Activated CD8-positive, alpha-beta memory T cell treated with anti-CD3 and anti-CD28 coated beads for 4 hours (primary cell): Measurements from ENCODE around the gene WNK2.
"Not testable (repeated sequence)": the region's sequence is repeated elsewhere in the genome, so short reads cannot be mapped to it uniquely, and the experiment has no call there.

ENCODE experiments used
- DNase-seq, 2 donors: peaks; one replicate each; pipeline ENCODE4 v3.0.0-alpha.2; 2020; ENCODE audit warnings: low read depth in 2 of 2

The WNK2 gene

DNA sequence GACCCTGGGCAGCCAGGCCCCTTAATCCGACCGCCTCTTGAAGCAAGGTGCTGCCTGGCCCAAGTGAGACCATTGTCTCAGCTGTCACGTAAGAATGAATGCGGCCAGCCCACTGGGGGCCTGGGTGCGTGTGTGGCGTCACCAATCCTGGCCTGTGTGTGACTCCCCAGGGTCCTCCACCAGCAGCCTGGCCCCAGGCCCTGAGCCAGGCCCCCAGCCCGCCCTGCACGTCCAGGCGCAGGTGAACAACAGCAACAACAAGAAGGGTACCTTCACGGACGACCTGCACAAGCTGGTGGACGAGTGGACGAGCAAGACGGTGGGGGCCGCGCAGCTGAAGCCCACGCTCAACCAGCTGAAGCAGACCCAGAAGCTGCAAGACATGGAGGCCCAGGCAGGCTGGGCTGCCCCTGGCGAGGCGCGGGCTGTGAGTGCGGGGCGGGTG lies 124.2 kb downstream of the WNK2 start:
- DNase-seq: no peak

DNA sequence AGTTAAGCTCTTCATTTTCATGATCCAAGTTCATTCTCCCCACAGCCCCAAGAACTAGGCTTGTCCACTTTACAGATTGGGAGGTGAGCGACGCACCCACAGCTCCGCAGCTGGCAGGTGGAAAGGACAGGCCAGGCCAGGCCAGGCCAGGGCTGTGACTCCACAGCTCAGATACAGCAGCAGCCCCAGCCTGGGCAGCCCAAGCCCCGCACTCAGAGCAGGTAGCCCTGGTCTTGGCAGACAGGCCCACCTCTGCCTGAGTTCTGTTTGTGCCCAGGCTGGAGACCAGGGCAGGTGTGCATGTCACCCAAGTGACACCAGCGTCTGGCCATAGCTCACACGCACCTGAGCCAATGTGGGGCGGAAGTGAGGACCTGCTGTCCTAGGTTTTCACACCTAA lies 124.7 kb downstream of the WNK2 start:
- DNase-seq: no peak

DNA sequence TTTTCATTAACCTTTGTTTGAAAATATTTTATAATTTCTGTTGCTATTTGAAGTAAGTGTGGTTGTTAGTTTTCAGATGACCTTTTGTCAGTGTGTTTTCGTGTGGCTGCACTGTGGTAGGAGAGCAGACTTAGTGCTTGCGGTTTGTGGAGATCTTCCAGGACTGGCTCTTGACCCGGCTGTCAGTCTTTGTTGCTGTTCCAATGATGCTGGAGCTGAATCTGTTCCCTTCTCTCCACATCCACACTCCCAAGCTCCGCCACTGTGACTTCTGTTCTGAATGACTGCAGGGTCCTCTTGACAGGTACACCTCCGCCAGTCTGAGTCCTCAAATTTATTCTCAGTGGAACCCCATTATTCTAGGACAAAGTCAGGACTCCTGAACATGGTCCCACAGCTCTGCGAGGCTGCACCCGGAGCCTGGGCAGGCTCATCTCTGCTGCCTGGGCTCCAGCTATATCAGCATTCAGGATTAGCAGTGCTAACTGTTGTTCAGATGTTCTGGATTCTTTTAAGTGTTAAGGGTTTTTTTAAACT lies 126.0 kb downstream of the WNK2 start:
- DNase-seq: no peak

DNA sequence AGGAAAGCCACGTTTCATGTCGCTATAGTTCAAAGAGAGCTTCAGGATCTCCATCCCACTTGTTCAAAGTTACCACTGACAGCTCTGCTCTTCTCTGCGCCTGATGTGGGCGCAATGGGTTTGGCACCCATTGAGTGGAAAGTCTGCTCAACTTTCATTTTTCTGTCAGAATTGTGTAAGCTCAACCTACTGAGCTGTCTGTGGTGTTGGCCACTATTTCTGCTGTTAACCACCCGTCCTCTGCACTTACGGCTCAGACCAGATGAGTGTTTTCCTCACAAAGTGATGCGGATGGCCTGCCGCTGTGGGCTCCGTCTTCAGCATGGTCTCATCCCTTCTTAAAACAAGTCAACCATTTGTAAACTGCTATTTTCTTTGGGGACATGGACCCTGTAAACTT lies 131.2 kb downstream of the WNK2 start:
- no peak for DNase-seq

DNA sequence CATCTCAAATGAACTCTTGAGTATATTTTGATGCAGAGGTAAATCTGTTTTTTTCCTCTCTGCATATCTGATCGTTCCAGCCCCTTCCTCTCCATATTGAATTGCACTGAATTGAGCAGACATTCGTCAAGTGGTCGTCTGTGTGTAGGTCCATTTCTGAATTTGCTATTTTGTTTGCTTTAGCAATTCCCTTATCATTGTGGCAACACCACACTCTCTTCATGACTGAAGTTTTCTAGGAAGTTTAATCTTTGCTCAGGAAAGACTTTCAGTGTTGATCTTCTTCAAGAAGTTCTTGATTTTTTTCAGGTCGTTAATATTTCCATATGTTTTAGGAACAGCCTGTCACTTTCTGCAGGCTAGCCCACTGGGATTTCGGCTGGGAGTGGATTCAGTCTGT lies 132.0 kb downstream of the WNK2 start:
- DNase-seq: no peak

DNA sequence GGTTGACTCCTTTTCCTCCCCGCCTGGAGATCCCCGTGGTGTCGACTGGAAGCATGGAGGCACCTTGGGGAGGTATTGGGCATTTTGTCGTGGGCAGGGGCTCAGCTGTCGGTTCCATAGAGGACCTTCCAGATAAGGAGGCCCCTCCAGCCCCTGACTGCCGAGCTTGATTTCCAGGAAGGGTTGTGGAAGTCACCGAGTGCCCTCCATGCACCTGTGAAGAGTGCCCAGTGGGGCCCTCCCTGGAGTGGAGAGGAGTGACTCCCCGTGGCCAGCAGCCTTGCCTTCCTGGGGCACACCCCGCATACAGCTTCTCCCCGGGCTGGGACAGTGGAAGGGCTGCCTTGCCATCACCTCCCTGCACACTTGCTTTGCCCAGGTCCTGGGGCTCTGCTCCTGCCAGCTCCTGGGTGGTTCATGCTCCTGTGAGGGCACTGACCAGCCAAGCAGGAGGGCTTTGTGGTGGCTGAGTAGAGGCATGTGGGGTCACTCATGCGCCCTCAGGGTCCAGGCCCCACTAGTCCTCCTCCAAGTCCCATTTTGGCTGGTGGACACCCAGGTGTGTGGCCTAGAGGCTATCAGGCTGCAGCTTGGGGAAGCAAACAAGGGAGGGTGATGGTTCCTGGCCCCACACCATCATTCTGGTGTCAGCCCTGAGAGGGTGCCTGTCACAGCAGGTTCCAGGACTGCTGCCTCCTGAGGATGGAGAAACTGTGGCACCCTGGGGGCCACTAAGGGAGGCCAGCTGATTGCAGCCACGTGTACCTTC lies 133.0 kb downstream of the WNK2 start:
- no peak for DNase-seq

DNA sequence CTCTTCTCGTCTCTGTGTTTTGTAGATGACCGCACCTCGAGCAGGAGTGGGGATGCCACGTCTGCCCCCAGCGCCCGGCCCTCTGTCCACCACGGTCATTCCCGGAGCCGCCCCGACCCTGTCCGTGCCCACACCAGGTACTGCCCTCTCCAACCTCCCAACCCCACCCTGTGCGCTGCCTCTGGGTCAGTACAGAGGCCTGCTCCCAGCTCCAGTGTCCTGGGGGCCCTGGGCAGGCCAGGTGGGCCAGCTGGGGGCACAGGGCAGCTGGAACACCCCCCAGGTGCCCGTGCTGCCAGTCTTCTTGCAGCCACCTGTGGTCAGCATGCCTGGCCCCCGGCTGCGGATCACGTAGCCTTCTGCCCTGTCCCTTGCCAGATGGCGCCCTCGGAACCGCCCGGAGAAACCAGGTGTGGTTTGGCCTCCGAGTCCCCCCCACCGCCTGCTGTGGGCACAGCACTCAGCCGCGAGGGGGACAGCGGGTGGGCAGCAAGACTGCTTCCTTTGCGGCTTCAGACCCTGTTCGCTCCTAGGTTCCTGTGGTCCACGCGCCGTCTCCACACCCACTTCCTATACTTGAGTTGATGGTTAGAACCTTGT lies 133.7 kb downstream of the WNK2 start:
- no peak for DNase-seq

DNA sequence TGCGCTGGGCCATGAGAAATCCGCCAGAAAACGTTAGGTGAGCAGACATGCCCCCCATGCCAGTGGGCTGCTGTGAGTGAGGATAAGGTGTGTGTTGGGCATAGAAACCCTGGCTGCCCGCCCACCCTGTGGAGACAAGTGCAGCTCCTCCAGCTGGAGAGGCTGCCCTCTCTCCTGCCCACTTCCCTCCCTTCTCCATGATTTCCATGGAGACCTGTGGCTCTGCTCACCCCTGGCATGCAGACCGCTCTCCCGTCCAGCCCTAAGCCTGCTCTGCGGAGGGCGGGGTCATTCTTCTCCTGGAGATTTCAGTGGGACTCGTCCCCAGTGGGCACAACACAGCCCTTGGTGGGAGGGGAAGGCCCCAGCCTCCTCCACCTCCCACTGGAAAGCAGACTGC lies 134.5 kb downstream of the WNK2 start:
- DNase-seq: no peak

DNA sequence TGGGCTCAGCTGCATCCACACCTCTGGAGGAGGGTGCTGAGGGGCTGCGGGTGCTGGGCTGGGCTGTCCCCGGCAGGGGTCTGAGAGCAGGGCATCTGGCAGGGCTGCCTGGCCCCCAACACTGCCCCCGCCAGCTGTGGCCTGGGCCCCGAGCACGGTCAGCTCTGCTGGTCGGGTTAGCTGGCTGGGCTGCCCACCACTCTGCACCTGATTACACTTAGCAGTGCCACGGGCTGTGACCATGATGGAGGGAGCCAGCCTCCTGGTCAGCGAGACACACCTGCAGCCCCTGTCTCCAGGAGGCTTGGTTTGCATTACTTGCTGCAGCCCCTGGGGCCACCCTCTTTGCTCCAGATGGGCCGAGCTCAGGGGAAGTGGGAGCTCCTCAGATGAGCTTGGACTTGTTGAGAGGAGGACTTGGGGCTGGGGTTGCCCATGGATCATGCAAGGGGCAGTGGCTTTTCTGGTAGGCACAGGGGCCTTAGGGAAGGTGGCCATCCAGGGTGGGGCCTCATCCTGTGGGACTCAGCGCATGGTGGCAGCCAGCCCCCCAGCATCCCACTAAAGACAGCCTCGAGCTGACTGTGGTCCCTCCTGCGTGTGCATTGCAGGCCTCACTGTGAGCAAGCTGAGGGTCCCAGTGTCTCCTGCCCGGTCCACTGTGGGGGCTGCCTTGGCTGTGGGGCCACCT lies 135.5 kb downstream of the WNK2 start:
- no peak for DNase-seq

DNA sequence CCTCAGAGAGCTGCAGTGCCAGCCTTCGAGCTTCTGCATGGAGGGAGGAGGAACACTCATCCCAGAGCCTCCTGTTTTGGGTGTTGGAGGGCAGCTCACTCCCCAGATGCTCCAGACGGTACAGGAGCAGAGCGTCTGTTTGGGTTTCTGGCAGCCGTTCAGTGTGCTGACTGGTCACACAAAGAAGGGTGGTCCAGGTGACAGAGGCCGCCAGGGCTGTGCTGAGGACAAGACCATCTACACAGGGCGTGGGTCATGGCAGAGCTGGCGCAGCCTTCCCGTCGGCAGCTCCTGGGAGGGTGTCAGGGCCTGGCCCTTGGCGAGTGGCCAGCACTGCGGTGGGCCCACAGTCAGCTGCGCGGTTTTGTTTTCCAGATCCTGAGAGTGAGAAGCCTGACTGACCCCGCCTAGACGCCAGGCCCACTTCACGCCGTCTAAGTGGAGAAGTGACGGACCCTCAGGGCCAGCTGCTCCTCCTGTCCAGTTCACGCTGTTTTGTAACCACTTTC lies 136.1 kb downstream of the WNK2 start:
- no peak for DNase-seq

DNA sequence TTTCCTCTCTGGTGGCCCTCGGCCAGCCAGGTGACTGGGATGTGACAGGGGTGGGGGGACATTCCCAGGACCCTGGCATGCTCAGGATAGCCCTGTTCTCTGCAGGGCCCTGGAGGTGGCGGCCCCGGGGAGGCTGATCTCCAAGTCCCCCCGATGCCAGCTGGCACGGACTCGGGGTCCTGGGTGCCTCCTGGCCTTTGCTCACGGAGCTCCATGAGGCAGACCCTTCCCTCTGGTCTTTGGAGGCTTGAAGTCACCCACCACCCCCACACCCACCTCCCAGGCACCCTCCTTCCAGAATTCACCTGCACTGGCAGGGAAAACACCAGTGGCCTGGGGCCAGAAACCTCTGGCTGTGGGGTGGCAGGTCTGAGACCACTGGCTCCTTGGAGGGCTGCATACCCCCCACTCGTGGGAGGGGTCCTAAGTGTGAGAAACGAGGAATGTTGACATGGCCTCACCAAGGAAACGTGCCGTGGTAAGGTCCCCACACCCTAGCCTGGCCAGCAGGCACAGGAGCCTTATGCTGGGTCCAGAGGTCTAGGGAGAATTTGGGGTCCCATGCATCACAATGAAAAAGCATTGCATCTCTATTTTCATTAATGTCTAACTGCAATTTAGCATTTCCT lies 136.8 kb downstream of the WNK2 start:
- no peak for DNase-seq

DNA sequence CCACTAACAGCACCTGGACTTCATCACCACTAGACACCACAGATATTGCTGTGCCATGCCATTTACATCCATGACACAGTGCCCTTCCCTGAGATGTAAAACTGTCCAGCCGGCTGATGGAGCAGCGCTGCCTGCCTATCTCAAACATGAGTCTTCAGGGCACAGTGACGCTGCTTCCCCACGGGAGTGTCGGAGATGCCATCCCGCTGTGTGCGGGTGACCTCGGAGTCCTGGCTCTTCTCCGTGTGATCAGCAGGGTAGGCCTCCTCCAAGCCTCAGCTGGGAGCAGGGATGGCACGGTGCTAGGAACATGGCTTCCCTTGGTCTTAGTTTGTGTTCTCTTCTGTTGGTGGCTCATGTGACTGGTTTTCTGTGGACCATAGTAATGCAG lies 137.3 kb downstream of the WNK2 start:
- no peak for DNase-seq

DNA sequence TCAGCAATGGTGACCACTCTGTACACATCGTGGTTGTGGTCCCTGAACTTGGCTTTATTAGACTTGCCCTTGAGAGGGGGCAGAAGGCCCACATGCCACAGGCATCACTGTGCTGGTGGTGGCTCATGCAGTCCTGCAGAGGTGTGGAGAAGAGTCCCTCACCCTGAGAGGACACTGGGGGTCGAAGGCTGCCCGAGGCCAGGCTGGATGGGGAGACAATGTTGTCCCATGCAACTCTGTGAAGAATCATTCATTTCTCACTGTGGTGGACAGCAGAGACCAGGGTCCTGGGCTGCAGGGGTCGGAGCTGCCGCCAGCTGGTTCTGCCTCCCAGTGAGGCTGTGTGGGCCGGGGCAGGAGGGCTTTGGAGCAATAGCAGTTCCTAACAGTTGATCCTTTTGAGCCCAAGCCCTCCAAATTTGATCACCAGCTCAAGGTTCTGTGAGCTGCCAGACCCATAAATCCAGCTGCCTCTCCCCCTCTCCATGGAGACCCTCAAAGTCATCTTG lies 139.6 kb downstream of the WNK2 start:
- DNase-seq: not testable (repeated sequence)

DNA sequence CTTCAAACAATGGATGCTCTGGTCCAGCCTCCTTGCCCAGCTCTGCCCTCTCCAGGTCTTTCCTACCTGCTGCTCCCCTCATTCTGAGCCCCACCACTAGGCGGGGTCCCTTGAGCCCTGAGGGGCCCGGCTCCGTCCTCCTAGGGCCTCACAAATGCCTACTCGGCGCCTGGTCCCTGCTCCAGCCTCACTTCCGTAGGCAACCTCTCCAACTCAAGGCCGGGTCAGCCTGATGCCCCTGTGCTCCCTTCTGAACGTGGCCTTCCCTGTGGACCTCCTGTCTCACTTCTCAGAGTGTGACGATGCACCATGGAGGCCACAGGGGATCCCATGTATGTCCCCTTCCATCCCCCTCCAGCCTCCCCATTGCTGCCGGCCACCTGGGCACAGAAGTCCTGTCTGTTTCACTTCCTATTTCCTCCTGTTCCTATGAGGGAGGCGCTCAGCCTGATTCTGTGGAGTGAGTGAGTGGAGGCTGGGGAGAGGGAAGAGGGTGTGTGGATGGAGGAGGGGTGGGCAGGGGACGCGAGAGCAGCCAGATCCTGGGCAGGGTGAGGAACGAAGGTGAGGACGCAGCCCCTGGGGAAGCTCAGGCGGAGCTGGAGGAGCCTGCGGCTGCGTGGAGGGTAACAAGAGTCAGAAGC lies 140.4 kb downstream of the WNK2 start:
- DNase-seq: no peak

DNA sequence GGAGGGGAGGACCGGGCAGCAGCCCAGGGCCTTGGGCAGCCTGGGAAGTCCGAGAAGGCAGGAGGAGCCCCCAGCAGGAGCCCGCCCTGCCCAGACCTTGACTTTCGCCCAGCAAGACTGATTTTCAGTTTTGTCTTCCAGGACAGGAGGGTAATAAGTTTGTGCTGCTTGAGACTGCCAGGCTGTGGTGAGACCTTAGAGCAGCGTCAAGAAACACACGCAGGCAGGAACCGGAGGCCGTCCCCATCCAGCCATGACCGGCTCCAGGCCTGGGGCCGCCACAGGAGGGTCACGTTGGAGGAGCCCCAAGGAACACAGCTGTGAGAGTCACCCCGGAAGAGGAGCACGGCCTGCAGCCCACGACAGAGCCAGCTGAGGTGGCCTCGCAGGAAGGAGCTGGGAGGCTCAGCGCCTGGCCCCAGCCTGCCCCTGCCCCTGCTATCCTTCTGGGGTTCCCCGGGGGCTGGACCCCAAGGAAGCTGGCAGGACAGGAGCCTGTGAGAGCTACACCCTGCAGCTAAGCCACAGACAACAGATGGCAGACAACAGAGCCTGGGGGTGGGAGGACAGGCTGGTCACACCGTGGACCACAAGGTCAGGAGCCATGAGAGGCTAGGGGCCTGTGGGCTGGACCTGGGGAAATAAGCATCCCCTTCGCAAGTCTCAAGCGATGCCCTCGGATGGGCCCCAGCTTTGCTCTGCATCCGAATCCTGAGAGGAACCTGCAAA lies 141.5 kb downstream of the WNK2 start:
- DNase-seq: no peak

DNA sequence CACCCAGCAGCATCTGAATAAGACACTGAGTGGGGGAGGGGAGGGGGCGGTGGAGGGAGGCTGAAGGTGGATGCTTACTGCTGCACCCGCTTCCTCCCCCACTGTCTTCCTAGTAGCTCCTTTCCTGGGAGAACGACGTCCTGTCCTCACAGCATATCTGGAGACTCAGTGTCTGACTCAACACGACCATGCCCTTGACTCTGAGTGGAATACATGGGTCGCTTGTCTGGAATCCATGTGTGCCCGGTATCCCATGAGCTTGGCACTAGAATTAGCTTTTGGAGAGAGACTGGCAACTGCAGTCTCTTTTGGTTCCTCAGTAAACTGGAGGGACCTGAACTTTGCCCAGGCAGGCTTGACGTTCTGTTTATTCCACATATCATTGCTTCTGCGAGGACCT lies 142.1 kb downstream of the WNK2 start:
- no peak for DNase-seq

DNA sequence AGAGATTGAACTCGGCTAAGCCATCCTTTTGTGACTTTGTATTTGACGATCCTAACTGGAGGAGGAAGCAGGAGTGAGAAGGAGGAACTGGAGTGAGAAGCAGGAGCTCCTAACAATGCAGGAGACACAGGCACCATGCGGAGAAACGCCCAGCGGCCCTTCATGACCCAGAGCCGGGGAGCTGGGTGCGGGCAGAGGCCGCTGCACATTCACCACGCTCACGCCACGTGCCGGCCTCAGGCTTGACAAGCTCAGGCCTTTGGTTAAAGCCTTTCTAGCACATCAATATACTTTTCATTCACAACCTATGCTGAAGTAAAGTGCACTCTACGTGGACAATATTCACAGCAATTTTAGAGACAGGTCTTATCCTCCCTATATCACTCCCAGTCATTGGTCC lies 142.7 kb downstream of the WNK2 start:
- DNase-seq: no peak

DNA sequence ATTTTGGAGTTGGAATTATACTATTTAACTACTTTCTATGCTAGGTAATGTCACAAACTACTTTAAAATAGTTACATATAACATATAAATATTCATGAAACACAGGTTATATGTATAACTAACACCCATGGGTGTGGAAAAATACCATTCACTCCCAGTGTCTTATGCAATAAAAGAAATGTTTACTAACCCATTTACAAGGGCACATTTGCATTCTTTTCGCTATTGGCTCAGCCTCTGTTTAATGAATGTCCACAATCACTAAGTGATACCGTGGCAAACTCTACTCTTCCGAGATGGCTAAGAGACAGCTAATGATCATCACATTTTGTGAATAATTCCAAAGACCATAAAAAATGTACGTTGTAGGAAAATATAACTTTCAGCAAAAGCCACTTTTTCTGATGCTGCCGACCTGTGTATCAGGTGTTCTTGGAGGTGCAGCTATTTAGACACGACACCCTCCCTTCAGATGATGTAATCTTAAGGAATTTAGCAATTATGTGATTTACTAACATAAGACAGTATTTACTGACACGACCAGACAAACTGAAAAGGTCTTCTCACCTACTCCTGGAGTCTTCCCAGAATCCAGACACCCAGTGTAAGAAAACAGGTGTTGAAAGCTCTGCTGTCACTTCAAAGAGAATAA lies 145.8 kb downstream of the WNK2 start:
- no peak for DNase-seq

DNA sequence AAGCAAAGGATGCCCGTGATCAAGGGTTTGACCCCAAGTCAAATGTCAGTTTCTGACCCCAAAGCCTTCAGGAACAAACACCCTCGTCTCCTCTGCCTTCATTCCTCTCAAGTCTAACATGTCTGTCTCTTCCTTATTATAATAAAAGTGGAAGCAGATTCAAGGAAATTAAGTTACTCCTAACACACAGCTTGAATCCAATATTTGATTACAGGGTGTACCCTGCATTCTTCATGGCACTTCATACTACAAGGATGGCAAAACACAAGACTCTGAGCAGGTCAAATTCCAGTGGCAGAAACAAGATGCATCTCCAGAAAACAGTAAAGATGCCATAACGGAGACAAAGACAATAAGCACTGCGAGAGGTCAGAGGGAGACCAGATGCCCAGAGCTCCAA lies 148.4 kb downstream of the WNK2 start:
- DNase-seq: no peak

DNA sequence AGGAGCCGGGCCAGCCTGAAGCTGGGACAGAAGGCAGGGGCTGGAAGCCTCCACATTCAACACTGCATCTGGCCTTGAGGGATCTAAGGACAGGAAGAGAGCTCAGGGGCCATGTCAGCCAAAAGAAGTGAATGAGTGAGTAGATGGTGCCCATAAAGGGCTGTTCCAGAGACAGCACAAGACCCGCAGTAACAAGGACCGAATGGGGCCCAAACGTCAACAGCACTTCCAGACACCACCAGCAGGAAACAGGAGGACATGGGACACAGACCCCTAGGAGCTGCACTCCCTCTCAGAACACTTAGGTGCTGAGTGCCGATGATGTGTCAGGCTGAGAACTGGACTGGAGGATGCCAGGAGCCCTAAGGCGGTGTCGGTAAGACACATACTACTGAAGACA lies 152.8 kb downstream of the WNK2 start:
- no peak for DNase-seq
